ENCODE measurements around the gene NAIP. TPM values are rescaled to one million over a fixed set of nuclear protein-coding genes. Genes with fewer than 3 reads are reported as not detected.

The NAIP gene
- total and polyA plus RNA-seq, 2 of the 8 experiments (the other 6 are each of a cell fraction or from before 2014, with no cell fraction given) = 2.1 to 4.4 TPM

GRCh38 chr5:71013575-71013974, 11.6 kb downstream of the NAIP start:
- Histone ChIP-seq H3K27me3 (replicated peaks in 1 of 4; ENCODE audit: control insufficient read depth in 3 of 4, extremely low read depth in 1 of 4, insufficient read depth in 3 of 4, low read length in 3 of 4) (no peaks in the 10 kb centered on the region), H3K4me1 (replicated peaks in 1 of 4; ENCODE audit: control insufficient read depth in 3 of 4, insufficient read depth in 4 of 4, low read length in 3 of 4) (no peaks in the 10 kb centered on the region), H3K79me1 (ENCODE audit: low read depth, low read length) (no peaks in the 10 kb centered on the region), H3K9ac (replicated peaks in 1 of 4; ENCODE audit: extremely low read depth in 1 of 4, low read depth in 3 of 4, low read length in 3 of 4) (no peak overlapping the region), H2BK15ac (ENCODE audit: low read length) (no peak overlapping the region), H2AFZ (ENCODE audit: low read length) (no peak overlapping the region), H4K8ac (ENCODE audit: extremely low read depth, insufficient read depth, low read length) (no peak overlapping the region), H3K4me2 (ENCODE audit: insufficient read depth in 1 of 2, low read depth in 2 of 2, low read length in 2 of 2) (no peak overlapping the region), H3K18ac (ENCODE audit: extremely low read depth, low read length) (no peak overlapping the region), H3K9me3 (ENCODE audit: insufficient read depth in 2 of 2, low read depth in 1 of 2, low read length in 1 of 2) (no peaks in the 10 kb centered on the region), H3K79me2 (ENCODE audit: control insufficient read depth in 1 of 2, insufficient read depth in 2 of 2, low read length in 2 of 2) (no peaks in the 10 kb centered on the region), H3K36me3 (ENCODE audit: control insufficient read depth in 2 of 4, insufficient read depth in 4 of 4, low read length in 3 of 4) (no peaks in the 10 kb centered on the region), H3K23me2 (ENCODE audit: low read depth, low read length) (no peaks in the 10 kb centered on the region), H3K14ac (ENCODE audit: insufficient read length) (no peak overlapping the region), H2BK12ac (ENCODE audit: low read depth, low read length) (no peak overlapping the region), H3K23ac (ENCODE audit: insufficient read length) (no peak overlapping the region), H3K4me3 (ENCODE audit: extremely low read depth in 1 of 4, insufficient read depth in 2 of 4, low read depth in 3 of 4, low read length in 4 of 4) (no peak overlapping the region), H3K4ac (replicated peaks; ENCODE audit: insufficient read length, low read depth, low read length) (no peak overlapping the region), H2AK5ac (ENCODE audit: low read depth, low read length) (no peak overlapping the region), H3K27ac (ENCODE audit: low read depth, low read length) (no peak overlapping the region), H4K91ac (replicated peaks; ENCODE audit: insufficient read length, low read length) (no peak overlapping the region), H2BK120ac (replicated peaks; ENCODE audit: low read depth, low read length) (no peak overlapping the region), H4K20me1 (replicated peaks in 1 of 2; ENCODE audit: control insufficient read depth in 1 of 2, insufficient read depth in 2 of 2, low read length in 2 of 2) (no peaks in the 10 kb centered on the region), H2BK5ac (ENCODE audit: low read depth, low read length) (no peak overlapping the region), H4K5ac (ENCODE audit: insufficient read length, low read depth, low read length) (no peak overlapping the region), H3K56ac (replicated peaks; ENCODE audit: insufficient read length, low read depth, low read length) (no peak overlapping the region), H2BK20ac (ENCODE audit: low read length) (no peak overlapping the region)
- peak in 1 of 2 experiments; percentile 27 for DNase-seq (ENCODE audit: low read depth in 1 of 2, low spot score in 2 of 2)
- ChIA-PET CTCF (ENCODE audit: partially characterized antibody) (interaction anchor here (0.7 kb wide), 1 partner anchor 473 kb away, joined by 4 read pairs; no protein-coding TSS in a partner anchor), POLR2A (ENCODE audit: partially characterized antibody) (no interaction called here)
- 84% methylated on average over 6 of the region's 12 CpGs; no CpG with 5 or more reads in 1 of the 2 experiments for WGBS, 2 experiments (ENCODE audit: extremely low coverage in 1 of 2, insufficient coverage in 1 of 2, insufficient read length in 1 of 2, insufficient replicate concordance in 2 of 2, low coverage in 1 of 2, low lambda C conversion rate in 2 of 2, missing lambda C conversion rate in 1 of 2)
- TF ChIP-seq CTCF (IDR thresholded peaks at IDR 0.05; ENCODE audit: control extremely low read depth in 1 of 3, insufficient read depth in 1 of 3, low read depth in 1 of 3, low read length in 3 of 3) (peak; percentile 10 to 35 (median 34); a peak in 3 of 4 replicates), RAD21 (IDR thresholded peaks at IDR 0.05 in 1 of 2, conservative IDR thresholded peaks at IDR 0.05 in 1 of 2; ENCODE audit: low read depth in 2 of 2, low read length in 2 of 2) (peak; percentile 64 to 71), MAX (IDR thresholded peaks at IDR 0.05) (no peak)
- no peak for FAIRE-seq

All from H1 (cell line).